Type B pancreatic cell (in vitro differentiated cells): Measurements from ENCODE around the gene LAMTOR2. TPM values are rescaled to one million over a fixed set of nuclear protein-coding genes. Genes with fewer than 3 reads are reported as not detected.

Experiments used
- DNase-seq: peaks from one replicate; pipeline ENCODE4 v3.0.0; 2021; ENCODE audit warnings: mixed read lengths; ENCODE audit not compliant: unreplicated experiment; ENCODE audit errors: extremely low spot score
- H3K27ac Mint-ChIP-seq: 2 replicates; pipeline ENCODE4 v1.8.0; 2021; ENCODE audit warnings: mild to moderate bottlenecking, mixed read lengths
- H3K27me3 Mint-ChIP-seq: 2 replicates; pipeline ENCODE4 v1.8.0; 2021; ENCODE audit warnings: mixed read lengths
- H3K36me3 Mint-ChIP-seq: 2 replicates; pipeline ENCODE4 v1.8.0; 2021; ENCODE audit warnings: mixed read lengths
- H3K4me1 Mint-ChIP-seq: one replicate; pipeline ENCODE4 v1.8.0; 2021; ENCODE audit warnings: mixed read lengths; ENCODE audit not compliant: unreplicated experiment
- H3K4me3 Mint-ChIP-seq: 2 replicates; pipeline ENCODE4 v1.8.0; 2021; ENCODE audit warnings: mild to moderate bottlenecking, mixed read lengths
- H3K9me3 Mint-ChIP-seq: 2 replicates; pipeline ENCODE4 v1.8.0; 2021; ENCODE audit warnings: mixed read lengths
- total RNA-seq: library from RNA; stranded (reverse); gene quantifications from 2 replicates; pipeline ENCODE4 v1.2.1, GENCODE V29; 2021; ENCODE audit warnings: low replicate concordance
- TF ChIP-seq, protein P1 (sequence below): fragments of 200-600 bp; sonication (generic); conservative IDR thresholded peaks from 2 replicates; pipeline ENCODE4 v1.5.0; 2021; ENCODE audit warnings: antibody characterized with exemption, mild to moderate bottlenecking

Gene LAMTOR2
- total RNA-seq, 1 donor from 2014 or later, result 60.9 TPM

DNA sequence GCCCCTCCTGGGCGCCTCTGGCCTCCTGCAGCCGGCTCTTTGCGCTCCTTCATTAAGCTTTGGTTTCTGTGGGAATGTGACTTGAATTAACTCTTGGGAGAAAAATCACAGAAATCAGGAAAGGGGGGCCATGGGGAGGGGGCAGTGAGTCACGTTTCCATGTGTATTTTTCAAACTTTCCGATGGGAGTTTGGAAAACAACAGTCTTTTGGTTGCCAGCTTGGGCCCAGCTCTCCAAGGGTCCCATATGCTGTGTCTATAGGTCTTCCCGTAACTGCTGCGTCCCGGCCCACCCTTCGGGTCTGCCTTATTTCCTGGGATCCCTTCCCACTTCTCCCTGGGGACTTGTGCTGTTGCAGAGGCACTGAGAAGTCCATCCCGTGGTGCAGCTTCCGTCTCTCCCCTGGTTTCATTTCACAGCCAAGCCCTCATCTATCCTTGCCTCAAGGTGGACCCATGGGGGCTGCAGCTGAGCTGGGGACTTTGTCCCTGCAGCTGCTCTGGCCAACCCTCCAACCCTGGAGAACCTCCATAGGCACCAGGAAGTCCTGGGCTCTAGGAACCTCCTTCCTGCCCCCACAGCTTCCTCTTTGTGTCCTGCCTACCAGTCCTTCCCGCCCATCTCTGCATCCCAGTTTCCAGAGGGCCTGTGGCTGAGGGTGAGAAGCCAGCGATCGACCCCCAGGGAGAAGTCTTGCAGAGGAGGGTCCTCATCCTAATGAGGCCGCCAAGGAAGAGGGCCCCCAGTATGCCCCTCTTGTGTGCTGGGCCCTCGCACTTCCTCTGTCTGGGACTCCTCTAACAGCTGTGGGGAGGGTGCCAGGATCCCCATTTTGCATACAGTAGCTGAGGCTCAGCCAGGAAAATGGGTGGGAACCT lies 48.3 kb downstream of the LAMTOR2 start:
- Mint-ChIP-seq H3K36me3 (no peaks in the 10 kb centered on the region), H3K4me3 (no peak overlapping the region), H3K27me3 (no peaks in the 10 kb centered on the region), H3K4me1 (peaks cover 67% of the 10 kb centered on the region), H3K27ac (peak overlapping the region; percentile 71), H3K9me3 (no peaks in the 10 kb centered on the region)
- TF ChIP-seq, protein P1, sequence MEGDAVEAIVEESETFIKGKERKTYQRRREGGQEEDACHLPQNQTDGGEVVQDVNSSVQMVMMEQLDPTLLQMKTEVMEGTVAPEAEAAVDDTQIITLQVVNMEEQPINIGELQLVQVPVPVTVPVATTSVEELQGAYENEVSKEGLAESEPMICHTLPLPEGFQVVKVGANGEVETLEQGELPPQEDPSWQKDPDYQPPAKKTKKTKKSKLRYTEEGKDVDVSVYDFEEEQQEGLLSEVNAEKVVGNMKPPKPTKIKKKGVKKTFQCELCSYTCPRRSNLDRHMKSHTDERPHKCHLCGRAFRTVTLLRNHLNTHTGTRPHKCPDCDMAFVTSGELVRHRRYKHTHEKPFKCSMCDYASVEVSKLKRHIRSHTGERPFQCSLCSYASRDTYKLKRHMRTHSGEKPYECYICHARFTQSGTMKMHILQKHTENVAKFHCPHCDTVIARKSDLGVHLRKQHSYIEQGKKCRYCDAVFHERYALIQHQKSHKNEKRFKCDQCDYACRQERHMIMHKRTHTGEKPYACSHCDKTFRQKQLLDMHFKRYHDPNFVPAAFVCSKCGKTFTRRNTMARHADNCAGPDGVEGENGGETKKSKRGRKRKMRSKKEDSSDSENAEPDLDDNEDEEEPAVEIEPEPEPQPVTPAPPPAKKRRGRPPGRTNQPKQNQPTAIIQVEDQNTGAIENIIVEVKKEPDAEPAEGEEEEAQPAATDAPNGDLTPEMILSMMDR, result no peak
- no peak for DNase-seq

GRCh38 chr1:156103521-156103947 lies 49.0 kb downstream of the LAMTOR2 start:
- TF ChIP-seq, protein P1, result no peak
- peak overlapping the region; percentile 74 for H3K4me3 Mint-ChIP-seq
- peaks cover 60% of the 10 kb centered on the region for H3K4me1 Mint-ChIP-seq
- H3K27ac Mint-ChIP-seq, result peak overlapping the region; percentile 99
- no peak for DNase-seq
- H3K9me3 Mint-ChIP-seq, result no peaks in the 10 kb centered on the region
- no peaks in the 10 kb centered on the region for H3K36me3 Mint-ChIP-seq
- H3K27me3 Mint-ChIP-seq, result no peaks in the 10 kb centered on the region

DNA sequence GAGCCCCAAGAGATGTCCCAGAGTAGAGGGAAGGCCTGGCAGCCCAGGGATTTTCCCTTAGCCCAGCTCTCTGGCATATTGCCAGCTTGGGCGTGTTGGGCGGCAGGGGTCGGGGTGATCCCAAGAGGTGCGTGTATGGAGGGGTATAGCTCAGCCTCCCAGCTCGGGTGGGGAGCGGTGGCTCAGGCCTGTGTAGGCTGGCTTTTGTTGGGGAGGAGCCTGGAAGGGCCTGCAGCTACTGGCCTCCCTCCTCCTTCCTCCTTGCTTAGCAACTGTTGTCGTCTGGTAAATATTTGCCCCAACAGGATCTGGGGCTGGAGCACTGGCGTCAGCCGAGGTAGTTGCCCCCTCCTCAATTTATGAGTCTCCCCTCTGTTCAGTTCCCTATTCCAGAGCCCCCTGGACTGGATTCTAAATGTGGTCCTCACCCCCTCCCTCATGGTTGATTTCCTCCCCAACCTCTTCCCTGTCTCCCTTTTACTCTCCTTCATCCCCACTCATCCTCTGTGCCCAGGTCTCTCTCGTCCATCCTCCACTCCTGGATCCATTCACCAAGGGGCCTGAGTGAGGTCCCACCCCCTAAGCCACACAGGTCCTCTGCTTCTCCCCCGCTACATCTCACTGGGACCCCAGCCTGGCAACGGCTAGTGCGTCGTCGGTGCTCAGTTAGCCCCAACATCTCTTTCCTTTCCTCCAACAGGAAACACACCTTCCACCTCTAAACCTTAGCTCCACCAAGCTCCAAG lies 49.7 kb downstream of the LAMTOR2 start:
- TF ChIP-seq, protein P1, result no peak
- peak overlapping the region; percentile 99 for H3K27ac Mint-ChIP-seq
- no peaks in the 10 kb centered on the region for H3K9me3 Mint-ChIP-seq
- H3K36me3 Mint-ChIP-seq, result no peaks in the 10 kb centered on the region
- H3K4me1 Mint-ChIP-seq, result peaks cover 59% of the 10 kb centered on the region
- H3K27me3 Mint-ChIP-seq, result no peaks in the 10 kb centered on the region
- peak overlapping the region; percentile 74 for H3K4me3 Mint-ChIP-seq
- no peak for DNase-seq

- Mint-ChIP-seq H3K36me3 (no peaks in the 10 kb centered on the region), H3K4me1 (peaks cover 56% of the 10 kb centered on the region), H3K27ac (peak overlapping the region; percentile 99), H3K4me3 (peak overlapping the region; percentile 83), H3K9me3 (no peaks in the 10 kb centered on the region), H3K27me3 (no peaks in the 10 kb centered on the region)
- no peak for DNase-seq
- TF ChIP-seq, protein P1, result peak; percentile 50
These were observed 50.6 kb downstream of the LAMTOR2 start for GRCh38 chr1:156104861-156105832.
